Measurements from ENCODE around the gene SPTB.

DNA sequence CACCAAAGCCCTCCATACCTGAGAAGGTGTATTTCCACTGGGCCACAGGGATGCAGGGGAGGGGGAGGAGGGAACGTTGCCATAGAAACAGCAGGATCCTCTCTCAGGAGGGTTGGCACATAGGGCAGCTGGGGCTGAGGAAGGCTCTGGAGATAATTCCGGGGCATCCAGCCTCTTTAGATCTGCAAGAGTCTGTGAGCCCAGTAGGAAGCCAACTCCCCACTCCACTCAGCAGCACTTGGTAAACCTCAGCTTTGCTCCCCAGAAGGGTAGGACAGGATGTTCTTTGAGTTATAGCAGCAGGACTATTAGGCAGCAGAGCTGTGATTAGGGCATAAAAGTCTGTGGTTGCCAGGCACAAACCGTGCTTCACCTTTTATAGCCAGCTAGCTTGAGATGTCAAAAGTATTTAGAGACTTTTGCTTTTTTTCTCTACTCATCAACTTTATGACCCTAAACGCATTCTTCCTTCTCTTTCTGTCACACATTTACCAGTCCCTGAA, 183.3 kb downstream of the SPTB start:
- TF ChIP-seq, protein P1, sequence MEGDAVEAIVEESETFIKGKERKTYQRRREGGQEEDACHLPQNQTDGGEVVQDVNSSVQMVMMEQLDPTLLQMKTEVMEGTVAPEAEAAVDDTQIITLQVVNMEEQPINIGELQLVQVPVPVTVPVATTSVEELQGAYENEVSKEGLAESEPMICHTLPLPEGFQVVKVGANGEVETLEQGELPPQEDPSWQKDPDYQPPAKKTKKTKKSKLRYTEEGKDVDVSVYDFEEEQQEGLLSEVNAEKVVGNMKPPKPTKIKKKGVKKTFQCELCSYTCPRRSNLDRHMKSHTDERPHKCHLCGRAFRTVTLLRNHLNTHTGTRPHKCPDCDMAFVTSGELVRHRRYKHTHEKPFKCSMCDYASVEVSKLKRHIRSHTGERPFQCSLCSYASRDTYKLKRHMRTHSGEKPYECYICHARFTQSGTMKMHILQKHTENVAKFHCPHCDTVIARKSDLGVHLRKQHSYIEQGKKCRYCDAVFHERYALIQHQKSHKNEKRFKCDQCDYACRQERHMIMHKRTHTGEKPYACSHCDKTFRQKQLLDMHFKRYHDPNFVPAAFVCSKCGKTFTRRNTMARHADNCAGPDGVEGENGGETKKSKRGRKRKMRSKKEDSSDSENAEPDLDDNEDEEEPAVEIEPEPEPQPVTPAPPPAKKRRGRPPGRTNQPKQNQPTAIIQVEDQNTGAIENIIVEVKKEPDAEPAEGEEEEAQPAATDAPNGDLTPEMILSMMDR (IDR thresholded peaks at IDR 0.05 in 4 of 5, conservative IDR thresholded peaks at IDR 0.05 in 1 of 5), result no peak
- no peak for TF ChIP-seq POLR2A (IDR thresholded peaks at IDR 0.05)
